Hematopoietic multipotent progenitor cell treated with erythropoietin and hydrocortisone succinate and interleukin-3 and kit ligand, for 6 days (in vitro differentiated cells): ENCODE results near the gene CAD.
A peak's percentile ranks its signal among the peaks of the same experiment; 100 is the strongest.

Experiments used
- DNase-seq: peaks from one replicate; pipeline ENCODE4 v3.0.0-alpha.2; 2015

CAD gene

DNA sequence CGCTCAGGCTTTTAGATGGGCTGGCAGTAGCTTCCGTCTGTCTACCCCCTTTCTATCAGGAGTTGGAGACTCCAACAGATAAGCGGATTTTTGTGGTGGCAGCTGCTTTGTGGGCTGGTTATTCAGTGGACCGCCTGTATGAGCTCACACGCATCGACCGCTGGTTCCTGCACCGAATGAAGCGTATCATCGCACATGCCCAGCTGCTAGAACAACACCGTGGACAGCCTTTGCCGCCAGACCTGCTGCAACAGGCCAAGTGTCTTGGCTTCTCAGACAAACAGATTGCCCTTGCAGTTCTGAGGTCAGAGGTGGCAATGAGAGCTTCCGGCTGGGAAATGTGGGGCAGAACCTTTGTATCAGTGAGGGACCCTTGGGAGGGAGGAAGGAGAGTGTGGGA lies 14.8 kb downstream of the CAD start:
- no peak for DNase-seq

DNA sequence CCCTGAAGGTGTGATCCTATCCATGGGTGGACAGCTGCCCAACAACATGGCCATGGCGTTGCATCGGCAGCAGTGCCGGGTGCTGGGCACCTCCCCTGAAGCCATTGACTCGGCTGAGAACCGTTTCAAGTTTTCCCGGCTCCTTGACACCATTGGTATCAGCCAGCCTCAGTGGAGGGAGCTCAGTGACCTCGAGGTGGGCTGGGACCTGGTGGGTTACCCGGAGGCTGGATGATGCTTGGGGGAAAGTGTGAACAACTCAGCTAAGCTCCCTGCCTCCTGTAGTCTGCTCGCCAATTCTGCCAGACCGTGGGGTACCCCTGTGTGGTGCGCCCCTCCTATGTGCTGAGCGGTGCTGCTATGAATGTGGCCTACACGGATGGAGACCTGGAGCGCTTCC lies 16.2 kb downstream of the CAD start:
- no peak for DNase-seq

DNA sequence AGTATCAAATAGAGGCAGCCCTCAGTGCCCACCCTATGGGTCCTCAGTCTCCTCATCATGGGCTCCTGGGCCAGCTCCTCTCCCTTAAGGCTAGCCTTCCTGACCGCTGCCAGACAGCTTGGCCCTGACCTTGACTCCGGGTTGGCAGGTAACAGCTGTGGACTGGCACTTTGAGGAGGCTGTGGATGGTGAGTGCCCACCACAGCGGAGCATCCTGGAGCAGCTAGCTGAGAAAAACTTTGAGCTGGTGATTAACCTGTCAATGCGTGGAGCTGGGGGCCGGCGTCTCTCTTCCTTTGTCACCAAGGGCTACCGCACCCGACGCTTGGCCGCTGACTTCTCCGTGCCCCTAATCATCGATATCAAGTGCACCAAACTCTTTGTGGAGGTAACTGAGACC lies 19.0 kb downstream of the CAD start:
- no peak for DNase-seq

DNA sequence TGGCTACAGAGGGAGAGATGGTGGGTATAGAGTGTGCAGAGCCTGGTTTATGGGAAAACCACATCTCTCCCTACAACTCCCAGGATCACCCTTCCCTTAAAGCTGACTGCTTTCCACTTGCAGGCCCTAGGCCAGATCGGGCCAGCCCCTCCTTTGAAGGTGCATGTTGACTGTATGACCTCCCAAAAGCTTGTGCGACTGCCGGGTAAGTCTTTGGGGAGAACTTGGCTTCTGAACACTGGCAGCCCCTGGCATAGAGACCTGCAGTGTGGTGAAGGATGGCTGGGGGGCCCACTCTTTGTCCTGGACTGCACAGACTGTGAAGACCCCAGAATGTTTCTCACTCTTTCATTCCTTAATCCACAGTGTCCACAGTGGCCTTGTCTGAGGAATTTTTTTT lies 19.5 kb downstream of the CAD start:
- no peak for DNase-seq

DNA sequence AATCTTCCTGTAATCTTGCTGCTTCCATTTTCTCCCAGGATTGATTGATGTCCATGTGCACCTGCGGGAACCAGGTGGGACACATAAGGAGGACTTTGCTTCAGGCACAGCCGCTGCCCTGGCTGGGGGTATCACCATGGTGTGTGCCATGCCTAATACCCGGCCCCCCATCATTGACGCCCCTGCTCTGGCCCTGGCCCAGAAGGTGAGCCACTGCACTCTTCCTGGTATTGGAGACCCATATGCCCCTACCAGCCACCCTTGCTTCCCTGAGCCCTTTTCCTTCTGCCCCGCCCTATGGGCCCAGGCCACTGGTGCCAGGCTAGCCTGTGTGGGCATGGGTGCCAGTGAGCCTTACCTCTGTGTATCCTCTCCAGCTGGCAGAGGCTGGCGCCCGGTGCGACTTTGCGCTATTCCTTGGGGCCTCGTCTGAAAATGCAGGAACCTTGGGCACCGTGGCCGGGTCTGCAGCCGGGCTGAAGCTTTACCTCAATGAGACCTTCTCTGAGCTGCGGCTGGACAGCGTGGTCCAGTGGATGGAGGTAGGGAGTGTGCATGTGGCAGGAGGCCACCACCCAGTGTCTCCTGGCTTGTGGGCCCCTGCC lies 20.3 kb downstream of the CAD start:
- DNase-seq: no peak

DNA sequence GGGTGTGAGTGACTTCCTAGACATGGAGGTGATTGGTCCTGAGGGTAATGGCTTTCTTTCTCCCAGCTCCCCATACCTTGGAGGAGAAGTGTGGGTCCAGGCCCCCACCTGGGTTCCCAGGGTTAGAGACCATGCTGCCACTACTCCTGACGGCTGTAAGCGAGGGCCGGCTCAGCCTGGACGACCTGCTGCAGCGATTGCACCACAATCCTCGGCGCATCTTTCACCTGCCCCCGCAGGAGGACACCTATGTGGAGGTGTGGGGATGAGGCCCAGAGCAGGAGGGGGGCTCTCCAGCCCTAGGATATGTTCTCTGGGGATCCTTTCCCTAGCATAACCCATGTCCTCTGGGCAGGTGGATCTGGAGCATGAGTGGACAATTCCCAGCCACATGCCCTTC lies 21.8 kb downstream of the CAD start:
- no peak for DNase-seq

DNA sequence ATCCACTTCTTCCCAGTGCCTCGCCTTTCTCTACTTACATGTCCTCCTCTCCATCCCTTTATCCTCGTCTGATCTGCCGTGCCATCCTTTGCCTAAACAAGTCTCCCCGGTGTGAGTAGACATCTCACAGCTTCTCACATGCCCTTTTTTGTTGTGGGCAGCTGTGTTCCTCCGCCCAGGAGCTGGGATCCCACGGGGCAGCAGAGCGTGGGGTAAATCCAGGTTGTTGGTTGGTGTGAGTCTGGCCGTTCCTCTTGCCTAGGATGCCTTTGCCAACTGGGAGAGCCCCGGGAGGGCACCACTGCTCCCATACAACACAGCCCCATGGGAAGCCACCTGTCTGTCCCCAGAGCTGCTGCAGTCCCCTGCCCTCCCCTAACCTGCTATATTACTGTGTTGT lies 23.2 kb downstream of the CAD start:
- no peak for DNase-seq

DNA sequence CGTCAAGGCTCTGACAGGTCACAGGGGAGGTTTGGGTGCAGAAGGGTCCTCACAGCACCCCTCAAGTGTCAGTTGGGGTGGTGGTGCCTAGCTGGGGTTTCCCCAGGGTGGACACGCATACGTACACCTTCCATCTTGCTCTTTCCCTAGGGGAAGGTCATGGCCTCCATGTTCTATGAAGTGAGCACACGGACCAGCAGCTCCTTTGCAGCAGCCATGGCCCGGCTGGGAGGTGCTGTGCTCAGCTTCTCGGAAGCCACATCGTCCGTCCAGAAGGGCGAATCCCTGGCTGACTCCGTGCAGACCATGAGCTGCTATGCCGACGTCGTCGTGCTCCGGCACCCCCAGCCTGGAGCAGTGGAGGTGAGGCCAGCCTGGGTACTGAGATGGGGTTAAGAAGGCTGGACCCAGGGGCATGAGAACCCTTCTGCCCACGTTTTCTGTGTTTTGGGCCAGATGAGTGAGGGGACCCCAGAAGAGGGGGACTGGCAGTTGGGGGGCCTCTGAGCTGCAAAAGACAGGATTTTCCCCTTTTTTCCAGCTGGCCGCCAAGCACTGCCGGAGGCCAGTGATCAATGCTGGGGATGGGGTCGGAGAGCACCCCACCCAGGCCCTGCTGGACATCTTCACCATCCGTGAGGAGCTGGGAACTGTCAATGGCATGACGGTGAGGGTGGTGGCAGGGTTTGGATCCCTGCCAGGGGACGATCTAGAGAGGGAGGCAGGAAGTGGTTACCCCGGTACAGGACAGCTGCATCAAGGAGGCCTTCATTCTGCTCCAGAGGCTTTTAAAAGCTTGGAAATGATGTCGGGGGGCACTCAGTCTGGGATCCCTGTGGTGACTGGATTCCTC lies 24.8 kb downstream of the CAD start:
- DNase-seq: peak; percentile 56

DNA sequence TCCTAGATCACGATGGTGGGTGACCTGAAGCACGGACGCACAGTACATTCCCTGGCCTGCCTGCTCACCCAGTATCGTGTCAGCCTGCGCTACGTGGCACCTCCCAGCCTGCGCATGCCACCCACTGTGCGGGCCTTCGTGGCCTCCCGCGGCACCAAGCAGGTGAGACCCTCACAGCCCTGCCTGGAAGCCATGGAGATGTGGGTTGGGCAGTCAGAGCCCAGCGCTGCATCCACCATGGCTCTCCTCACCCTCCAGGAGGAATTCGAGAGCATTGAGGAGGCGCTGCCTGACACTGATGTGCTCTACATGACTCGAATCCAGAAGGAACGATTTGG lies 25.4 kb downstream of the CAD start:
- no peak for DNase-seq

DNA sequence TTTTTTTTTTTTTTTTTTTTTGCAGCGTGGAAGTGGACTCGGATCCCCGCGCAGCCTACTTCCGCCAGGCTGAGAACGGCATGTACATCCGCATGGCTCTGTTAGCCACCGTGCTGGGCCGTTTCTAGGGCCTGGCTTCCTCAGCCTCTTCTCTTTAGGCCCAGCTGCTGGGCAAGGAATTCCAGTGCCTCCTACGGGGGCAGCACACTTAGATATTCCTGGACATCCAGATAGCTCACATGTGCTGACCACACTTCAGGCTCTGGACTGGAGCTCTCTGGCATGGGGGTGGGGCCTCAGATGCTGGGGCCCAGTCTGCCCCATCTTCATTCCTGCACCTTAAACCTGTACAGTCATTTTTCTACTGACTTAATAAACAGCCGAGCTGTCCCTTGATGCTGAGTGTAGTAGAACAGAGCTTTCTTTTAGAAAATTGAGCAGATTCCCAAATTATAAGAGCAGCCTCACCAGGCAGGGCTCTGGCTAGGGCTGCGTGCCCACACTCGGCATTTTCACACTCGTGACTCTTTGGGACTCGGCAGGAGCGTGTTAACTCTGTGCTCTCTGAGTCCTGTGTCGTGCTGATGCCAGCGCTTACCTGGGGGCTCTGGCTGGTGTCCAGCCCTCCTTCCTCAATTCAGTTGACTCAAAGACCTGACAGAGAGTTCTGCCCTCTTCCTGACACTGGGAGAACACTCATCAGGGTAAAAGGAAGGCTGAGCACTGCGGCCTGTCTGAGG lies 26.4 kb downstream of the CAD start:
- DNase-seq: no peak

DNA sequence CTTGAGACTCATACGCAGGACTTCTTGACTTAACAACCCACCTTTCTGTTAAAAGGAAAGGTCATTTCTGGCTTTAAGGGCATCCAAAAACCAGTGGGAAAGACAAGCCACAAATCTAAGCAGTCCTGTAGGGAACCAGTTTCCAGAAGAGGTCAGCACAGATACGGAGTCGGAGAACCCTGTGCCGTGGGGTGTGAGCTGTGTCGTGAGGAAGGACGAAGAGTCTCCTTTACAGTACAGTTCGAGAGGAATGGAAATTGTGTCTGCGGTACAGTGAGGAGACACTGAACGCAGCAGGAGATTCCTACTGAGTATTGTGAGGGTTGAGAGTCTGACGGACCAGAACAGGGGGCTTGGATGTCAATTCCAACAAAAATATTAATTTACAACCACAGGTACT lies 27.9 kb downstream of the CAD start:
- no peak for DNase-seq

DNA sequence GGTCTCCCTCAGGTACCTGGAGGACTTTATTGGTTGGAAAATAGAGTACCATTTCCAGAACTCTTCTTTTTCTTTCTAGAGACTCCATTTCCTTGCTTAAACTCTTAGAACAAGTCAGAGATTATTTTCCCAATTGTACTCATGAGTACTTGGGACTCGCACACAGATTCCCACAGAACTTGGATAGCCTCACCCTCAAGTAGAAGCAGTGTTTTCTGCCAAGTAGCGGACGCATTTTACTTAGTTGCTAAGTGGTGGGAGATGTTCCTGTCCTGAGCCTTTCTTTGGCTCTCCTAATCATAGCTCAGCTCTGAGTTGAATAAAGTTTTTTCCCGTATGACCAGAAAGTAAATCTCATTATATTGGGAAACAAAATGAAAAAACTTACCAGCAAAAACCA lies 28.5 kb downstream of the CAD start:
- DNase-seq: no peak

DNA sequence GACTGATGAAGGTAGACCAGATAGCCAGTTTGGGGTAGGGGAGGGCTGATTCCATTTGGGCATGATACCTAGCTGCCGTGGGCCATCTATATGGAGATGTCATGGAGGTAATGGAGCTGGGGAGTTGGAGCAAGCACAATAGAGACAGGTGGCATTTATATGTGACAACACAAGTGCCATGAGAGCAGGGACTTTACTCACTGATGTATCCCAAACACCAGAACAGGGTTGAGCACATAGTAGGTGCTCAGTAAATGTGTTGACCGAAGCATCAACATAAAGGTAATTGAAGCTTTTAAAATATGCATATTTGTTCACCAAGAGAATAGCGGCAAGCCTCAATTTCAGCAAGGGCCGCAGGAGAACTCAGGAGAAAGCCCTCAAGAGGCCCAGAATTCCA lies 30.7 kb downstream of the CAD start:
- no peak for DNase-seq

DNA sequence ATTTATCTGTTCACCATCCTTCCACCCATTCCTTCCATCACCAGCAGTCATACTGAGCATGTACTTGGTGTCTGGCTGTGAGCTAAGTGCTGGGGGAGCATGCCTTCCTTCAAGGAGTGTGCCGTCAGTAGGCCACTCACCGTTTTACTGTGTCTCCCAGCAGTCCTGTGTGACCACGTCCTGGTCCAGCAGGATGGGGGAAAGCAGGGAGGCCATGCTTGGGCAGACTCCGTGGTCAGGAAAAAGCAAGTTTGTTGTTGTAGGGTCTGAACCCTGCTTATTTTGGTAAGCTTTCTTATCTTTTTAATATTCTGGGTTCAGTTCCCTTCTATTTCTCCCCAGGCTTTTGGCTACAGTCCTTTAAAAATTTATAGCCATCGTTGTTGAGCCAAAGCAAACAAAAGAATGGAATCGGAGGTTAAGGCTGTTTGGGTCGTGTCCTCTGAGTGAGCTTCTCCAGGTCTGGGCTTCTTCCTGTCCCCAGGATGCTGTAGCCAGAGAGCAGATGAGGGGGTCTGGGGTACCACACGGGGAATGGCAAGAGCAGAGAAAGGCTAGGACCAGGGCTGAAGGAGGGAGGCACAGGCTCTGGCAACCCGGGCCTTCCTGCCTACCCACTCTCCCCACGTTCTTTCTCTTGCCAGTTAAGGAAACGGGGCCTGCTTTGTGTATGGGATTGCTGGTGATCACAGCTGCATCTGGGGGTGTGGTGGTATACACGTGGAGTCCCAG lies 32.2 kb downstream of the CAD start:
- no peak for DNase-seq

DNA sequence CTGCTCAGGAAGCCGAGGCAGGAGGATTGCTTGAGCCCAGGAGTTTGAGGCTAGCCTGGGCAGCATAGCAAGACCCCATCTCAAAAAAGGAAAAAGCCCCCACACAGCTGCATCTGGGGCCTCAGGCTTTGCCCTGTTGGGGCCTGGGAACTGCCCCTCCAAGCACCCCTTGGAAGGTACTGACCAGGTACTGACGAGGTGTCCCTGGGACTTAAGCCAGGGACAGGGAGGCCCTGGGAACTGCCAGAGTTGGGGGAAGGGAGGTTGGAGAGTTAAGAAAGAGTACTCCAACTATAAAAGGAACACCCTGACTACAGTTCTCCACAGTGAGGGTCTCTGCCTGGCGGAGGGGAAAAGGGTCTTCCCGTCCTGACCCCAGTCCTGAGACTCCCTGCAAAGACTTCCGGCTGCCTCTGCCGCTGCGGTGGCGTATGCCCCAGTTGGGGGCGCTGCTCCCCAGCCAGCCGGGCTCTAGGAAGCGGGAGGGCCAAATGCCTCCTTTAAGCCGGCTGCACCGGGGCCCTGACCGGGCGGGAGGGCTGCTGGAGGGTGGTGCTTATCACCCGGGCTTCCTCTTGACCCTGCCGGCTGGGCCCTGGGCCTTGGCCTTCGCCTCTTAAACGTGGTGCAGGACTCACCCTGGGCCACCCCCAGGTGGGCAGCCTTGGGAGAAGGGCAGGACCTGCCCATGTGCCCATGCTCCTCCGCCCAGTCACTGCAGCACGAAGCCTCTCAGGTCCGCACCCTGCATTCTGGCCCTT lies 32.9 kb downstream of the CAD start:
- DNase-seq: peak; percentile 84

DNA sequence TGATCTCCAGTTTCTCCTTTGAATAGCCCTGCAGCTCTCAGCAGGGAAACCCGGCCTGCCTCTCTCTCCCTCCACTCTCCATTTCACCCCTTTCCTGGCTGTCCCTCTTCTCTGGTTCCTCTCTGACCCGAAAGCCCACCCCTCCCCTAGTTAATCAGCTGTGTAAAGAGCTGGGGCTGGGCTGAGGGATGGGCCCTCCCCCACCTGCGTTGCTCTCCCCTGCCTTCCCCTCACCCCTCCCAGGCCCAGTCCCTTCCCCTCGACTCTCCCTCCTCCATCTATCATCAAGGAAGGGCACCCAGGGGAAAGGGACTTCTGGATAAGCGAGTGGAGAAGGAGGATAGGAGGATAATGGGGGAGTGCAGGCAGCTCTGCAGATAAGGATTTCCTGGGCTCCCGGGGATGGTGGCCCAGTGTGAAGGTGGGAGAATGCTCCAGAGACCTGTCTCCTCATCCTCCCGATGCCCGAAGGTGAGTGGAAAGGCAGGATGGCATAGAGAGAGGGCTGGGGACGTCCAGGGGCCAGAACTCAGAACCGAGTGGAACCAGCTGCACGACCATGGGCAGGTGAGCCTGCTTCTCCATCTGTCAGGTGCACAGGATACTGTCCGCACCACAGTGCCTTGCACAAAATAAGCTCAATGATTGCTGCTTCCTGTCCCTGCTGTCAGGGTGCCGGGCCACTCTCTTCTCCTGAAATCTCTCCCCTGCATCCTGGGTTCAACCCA lies 33.6 kb downstream of the CAD start:
- DNase-seq: no peak

DNA sequence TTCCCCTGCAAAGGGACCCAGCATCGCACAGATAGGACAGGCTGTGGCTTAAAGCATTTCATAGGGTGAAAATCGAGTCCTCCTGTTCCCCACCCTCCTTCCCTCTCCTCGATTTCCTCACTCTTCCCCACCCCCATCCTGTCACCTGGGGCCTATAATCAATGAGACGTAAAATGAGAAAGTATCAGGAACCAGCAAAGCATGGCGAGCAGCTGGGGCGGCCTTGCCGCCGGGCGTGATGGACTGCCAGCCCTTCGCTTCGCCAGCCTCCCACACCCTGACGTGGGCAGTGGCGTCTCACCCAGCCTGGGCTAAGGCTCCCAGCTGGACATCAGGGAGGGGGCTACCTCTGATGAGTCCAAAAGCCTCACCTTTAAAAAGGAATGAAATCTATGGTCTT lies 34.6 kb downstream of the CAD start:
- no peak for DNase-seq

DNA sequence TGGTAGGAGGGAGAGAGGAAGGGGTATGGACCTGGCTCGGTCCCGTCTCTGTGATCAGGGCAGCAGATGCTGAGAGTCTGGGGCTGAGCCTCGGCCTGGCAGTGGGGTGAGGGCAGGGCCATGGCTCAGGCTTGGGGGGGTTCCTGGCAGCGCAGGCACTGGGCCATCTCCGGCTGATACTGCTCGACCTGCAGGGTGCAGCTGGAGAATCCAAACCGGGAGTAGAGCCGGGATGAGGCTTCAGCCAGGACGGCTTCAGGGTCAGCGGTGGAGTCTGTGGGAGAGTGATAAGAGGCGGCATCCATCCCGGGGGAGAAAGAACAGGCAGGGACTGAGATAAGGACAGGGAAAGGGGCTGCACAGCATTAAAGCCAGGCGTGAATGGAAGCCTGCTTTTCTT lies 38.0 kb downstream of the CAD start:
- DNase-seq: no peak

DNA sequence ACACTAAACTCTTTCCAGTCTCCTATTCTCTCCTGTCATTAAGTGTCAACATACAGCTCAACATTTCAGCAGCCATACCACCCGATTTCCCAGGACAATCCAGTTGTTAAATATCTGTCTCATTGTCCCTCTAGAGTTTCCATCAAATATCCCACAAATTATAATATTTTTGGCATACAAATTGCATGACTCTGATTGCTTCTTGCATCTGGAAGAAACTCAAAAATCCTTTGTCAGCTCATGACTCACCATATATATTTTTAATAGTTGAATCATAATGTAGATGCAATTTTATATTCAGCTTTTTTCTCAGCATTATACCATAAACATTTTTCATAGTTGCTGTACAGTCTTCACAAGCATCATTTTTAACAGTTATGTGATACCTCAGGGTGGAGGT lies 38.5 kb downstream of the CAD start:
- DNase-seq: no peak

DNA sequence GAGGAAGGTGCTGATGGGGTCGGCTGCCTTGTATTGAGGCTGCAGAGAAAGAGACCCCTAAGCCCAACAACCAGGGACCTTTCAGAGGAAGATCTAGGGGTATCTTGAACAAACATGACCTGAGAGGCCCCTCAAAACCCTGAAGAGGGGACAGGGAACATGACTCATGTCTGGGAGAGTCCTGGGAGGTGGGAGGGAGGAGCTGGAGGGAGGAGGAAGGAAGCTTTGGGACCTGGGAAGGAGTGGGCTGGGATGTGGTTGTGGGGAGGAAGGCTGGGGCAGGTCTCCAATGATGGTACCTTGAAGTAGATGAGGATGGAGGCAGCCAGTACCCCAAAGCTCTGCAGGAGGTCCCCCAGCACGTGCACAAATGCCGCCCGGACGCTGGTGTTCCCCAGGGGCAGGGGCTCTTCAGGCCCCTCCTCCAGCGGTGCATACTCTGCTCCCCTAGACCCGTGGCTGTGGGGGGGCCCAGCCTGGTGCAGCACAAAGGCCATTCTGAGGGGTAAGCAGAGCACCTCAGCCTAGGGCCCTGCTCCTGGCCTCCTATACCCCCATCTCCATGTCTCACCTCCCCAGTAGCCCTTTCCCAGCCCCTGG lies 39.8 kb downstream of the CAD start:
- no peak for DNase-seq

DNA sequence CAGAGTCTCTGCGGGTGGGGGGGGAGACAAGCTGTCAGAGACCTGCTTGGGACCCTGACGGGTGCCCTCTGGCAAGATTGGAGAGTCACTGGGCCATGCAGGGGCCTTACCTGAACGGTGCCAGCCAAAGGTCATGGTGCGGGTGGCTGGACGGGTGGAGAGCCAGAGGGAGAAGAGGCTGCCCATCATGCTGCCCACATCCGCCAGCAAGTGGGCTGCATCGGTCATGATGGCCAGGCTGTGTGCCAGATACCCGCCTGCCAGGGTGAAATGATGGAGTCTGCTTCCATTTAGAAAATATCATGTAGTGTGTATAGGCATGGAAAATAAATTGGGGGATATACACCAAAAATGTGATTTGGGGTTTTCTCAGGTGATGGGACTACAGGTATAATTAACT lies 40.9 kb downstream of the CAD start:
- DNase-seq: no peak
